Adrenal gland (tissue), 12 donors: ENCODE data around the gene SLAMF8. TPM values are rescaled to one million over a fixed set of nuclear protein-coding genes. Genes with fewer than 3 reads are reported as not detected.

Source experiments
- DNase-seq, 7 donors: peaks; one replicate each; pipeline ENCODE4 v3.0.0-alpha.2; 2019 to 2020
- H3K27ac ChIP-seq, 5 donors: fragments of 200-600 bp; sonication (generic) in 4 of 5; 1 replicate in 3 of 5; 2 replicates in 2 of 5; pipeline versions ENCODE4 v1.5.1 to v1.8.0; 2016 to 2020; ENCODE audit warnings: mild to moderate bottlenecking in 1 of 5
- H3K27me3 ChIP-seq: fragments of 200-600 bp; 2 replicates; pipeline ENCODE4 v1.8.0; 2021
- H3K36me3 ChIP-seq, 2 donors: fragments of 200-600 bp; replicated peaks in 1 of 2; 1 replicate in 1 of 2; 2 replicates in 1 of 2; pipeline versions ENCODE4 v1.5.1 to v1.8.0; 2018 to 2022
- H3K4me1 ChIP-seq, 2 donors: fragments of 200-600 bp; replicated peaks in 1 of 2; 1 replicate in 1 of 2; 2 replicates in 1 of 2; pipeline versions ENCODE4 v1.5.1 to v1.8.0; 2018 to 2021
- H3K4me3 ChIP-seq, 4 donors: fragments of 200-600 bp; sonication (generic) in 3 of 4; one replicate each; pipeline ENCODE4 v1.5.1; 2016 to 2018
- H3K9me3 ChIP-seq, 3 donors: fragments of 200-600 bp; sonication (generic) in 1 of 3; replicated peaks in 1 of 3; 1 replicate in 2 of 3; 2 replicates in 1 of 3; pipeline versions ENCODE4 v1.5.1 to v1.8.0; 2016 to 2021
- POLR2A ChIP-seq, 2 donors: fragments of 450-650 bp; IDR thresholded peaks; one replicate each; pipeline ENCODE4 v1.6.1; 2017; ENCODE audit warnings: antibody characterized with exemption in 2 of 2, mild to moderate bottlenecking in 2 of 2, moderate library complexity in 1 of 2
- WGBS, 4 donors: extraction: QIAGEN DNeasy Blood & Tissue Kit in 2 of 4; methylation state at CpG; one replicate each; pipeline versions ENCODE4 v1.1.5 to v1.1.7; 2013 to 2017; 5-methylcytosine and 5-hydroxymethylcytosine counted together
- intact Hi-C, 2 donors: fragments of 100-400 bp; cut with DNase I; formaldehyde crosslinking; loops; one replicate each; pipeline versions ENCODE4 v1.14.1 to v1.15.0; 2022 to 2023
- polyA plus RNA-seq, 3 donors: library from polyadenylated mRNA; stranded (reverse); fragments of 200-250 nt in 2 of 3; fragments of 350-450 nt in 1 of 3; fragmentation: Illumina TruSeq in 1 of 3; extraction: RNeasy Lipid Tissue Mini Kit (QIAGEN cat#74804) in 1 of 3; gene quantifications; one replicate each; pipeline ENCODE4 v1.2.3, GENCODE V29; 2013 to 2014
- total RNA-seq, 9 donors: library from RNA; depleted of rRNA in 4 of 9; stranded (reverse); fragments of >200 nt in 4 of 9; fragments of 120-200 nt in 1 of 9; fragmentation: NEBNext Ultra II Directional in 1 of 9; extraction: Animal tissue kit (Norgen Biotek cat#: 25700) in 1 of 9; gene quantifications; one replicate each; pipeline versions ENCODE4 v1.1.0 to v1.2.4, GENCODE V29; 2013 to 2023
- TF ChIP-seq, protein P1 (sequence below), 6 experiments: fragments of 450-650 bp in 4 of 6; fragments of 200-600 bp in 2 of 6; sonication (generic) in 1 of 6; IDR thresholded peaks; 1 replicate in 5 of 6; 2 replicates in 1 of 6; pipeline versions ENCODE4 v1.5.1 to v1.8.0; 2016 to 2021; ENCODE audit warnings: antibody characterized with exemption in 6 of 6, mild to moderate bottlenecking in 2 of 6, moderate library complexity in 1 of 6
- donor health status: healthy with polysubstance abuse.
- donor health status: Bipolar disorder and iron deficiency.
- donor health status: DM: yes; HTN: yes; CAD: no.
- donor health status: DM: no; HTN: no; CAD: no.
- donor health status: DM: no; HTN: no; CAD: no.
- donor health status: DM: yes; HTN: yes; CAD: no.

Gene SLAMF8
- total and polyA plus RNA-seq, 12 donors, result 0.55 to 24.2 (median 9.0) TPM

DNA sequence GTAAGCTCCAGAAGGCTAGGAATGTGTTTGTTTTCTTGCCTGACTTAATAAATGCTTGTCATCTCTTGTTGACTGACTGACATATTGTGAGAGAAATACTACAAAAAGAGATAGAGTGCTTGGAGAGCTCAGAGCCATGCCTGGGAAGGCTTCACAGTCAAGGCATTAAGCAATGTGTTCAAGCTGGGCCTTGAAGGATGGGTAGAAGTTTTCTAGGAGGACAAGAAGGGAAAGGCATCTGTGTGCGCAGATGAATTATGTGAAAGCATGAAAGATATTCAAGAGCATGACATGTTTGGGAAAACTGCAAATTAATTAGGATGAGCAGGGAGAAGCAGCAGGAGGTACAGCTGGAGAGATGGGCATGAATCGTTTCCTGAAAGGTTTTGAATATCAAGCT is 5.6 kb downstream of the SLAMF8 start:
- TF ChIP-seq, protein P1, sequence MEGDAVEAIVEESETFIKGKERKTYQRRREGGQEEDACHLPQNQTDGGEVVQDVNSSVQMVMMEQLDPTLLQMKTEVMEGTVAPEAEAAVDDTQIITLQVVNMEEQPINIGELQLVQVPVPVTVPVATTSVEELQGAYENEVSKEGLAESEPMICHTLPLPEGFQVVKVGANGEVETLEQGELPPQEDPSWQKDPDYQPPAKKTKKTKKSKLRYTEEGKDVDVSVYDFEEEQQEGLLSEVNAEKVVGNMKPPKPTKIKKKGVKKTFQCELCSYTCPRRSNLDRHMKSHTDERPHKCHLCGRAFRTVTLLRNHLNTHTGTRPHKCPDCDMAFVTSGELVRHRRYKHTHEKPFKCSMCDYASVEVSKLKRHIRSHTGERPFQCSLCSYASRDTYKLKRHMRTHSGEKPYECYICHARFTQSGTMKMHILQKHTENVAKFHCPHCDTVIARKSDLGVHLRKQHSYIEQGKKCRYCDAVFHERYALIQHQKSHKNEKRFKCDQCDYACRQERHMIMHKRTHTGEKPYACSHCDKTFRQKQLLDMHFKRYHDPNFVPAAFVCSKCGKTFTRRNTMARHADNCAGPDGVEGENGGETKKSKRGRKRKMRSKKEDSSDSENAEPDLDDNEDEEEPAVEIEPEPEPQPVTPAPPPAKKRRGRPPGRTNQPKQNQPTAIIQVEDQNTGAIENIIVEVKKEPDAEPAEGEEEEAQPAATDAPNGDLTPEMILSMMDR (IDR thresholded peaks at IDR 0.05), result no peak
- no peak for TF ChIP-seq POLR2A (IDR thresholded peaks at IDR 0.05)
- no peak overlapping the region for H3K4me3 ChIP-seq
- no peaks in the 10 kb centered on the region for H3K9me3 ChIP-seq
- H3K27ac ChIP-seq, result no peak overlapping the region
- H3K27me3 ChIP-seq, result no peaks in the 10 kb centered on the region
- WGBS, 4 donors, result 95 to 100% (median 97%) methylated on average over 2 of the region's 2 CpGs
- H3K4me1 ChIP-seq, result peaks cover 0 to 9% of the 10 kb centered on the region in 2 donors
- intact Hi-C loops, result no loop called here
- no peak for DNase-seq
- H3K36me3 ChIP-seq, result no peaks in the 10 kb centered on the region

DNA sequence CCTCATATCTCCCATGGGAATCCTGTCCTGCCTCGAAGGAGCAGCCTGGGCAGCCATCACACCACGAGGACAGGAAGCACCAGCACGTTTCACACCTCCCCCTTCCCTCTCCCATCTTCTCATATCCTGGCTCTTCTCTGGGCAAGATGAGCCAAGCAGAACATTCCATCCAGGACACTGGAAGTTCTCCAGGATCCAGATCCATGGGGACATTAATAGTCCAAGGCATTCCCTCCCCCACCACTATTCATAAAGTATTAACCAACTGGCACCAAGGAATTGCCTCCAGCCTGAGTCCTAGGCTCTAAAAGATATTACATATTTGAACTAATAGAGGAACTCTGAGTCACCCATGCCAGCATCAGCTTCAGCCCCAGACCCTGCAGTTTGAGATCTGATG is 8.7 kb downstream of the SLAMF8 start:
- intact Hi-C loops, result no loop called here
- Histone ChIP-seq H3K36me3 (no peaks in the 10 kb centered on the region), H3K27me3 (no peaks in the 10 kb centered on the region), H3K4me1 (peaks cover 0 to 3% of the 10 kb centered on the region in 2 donors), H3K27ac (no peak overlapping the region), H3K9me3 (no peaks in the 10 kb centered on the region), H3K4me3 (no peak overlapping the region)
- WGBS, 4 donors, result 48 to 84% (median 71%) methylated on average over 2 to 3 of the region's 3 CpGs
- no peak for TF ChIP-seq POLR2A (IDR thresholded peaks at IDR 0.05)
- TF ChIP-seq, protein P1 (IDR thresholded peaks at IDR 0.05), result no peak
- no peak for DNase-seq

DNA sequence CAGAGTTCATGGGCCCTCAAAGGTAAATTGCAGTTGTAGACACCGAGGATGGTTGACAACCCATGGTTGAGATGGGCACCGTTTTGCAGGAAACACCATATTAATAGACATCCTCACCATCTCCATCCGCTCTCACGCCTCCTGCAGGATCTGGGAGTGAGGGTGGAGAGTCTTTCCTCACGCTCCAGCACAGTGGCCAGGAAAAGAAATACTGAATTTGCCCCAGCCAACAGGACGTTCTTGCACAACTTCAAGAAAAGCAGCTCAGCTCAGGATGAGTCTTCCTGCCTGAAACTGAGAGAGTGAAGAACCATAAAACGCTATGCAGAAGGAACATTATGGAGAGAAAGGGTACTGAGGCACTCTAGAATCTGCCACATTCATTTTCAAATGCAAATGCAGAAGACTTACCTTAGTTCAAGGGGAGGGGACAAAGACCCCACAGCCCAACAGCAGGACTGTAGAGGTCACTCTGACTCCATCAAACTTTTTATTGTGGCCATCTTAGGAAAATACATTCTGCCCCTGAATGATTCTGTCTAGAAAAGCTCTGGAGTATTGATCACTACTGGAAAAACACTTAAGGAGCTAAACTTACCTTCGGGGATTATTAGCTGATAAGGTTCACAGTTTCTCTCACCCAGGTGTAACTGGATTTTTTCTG is 9.3 kb downstream of the SLAMF8 start:
- Histone ChIP-seq H3K27me3 (no peaks in the 10 kb centered on the region), H3K4me3 (no peak overlapping the region), H3K27ac (no peak overlapping the region), H3K9me3 (no peaks in the 10 kb centered on the region), H3K36me3 (no peaks in the 10 kb centered on the region), H3K4me1 (no peaks in the 10 kb centered on the region)
- 81 to 93% (median 88%) methylated on average over 8 of the region's 8 CpGs for WGBS, 4 donors
- intact Hi-C loops, result no loop called here
- DNase-seq, result no peak
- TF ChIP-seq, protein P1 (IDR thresholded peaks at IDR 0.05), result peak in 2 of 6 experiments; percentile 8 to 16
- TF ChIP-seq POLR2A (IDR thresholded peaks at IDR 0.05), result no peak

DNA sequence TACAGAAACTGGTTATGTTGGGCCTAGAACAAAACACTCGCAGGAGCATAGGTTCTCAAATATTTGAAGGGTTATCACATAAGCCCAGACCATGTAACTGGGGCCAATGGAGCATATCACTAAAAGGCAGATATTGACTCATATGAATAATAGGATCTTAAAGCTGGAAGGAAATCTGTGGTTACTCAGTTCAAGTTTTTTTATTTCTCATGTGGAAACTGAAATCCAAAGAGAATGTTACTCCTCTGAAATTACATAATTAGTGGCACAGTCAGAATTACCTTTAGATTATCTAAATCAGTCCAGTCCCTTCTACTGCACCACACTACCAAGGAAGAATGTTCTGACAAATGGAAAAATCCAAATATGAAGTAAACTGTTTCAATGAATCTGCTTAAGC is 12.0 kb downstream of the SLAMF8 start:
- H3K4me1 ChIP-seq, result no peaks in the 10 kb centered on the region
- intact Hi-C loops, result no loop called here
- DNase-seq, result no peak
- H3K27ac ChIP-seq, result no peak overlapping the region
- no peak overlapping the region for H3K4me3 ChIP-seq
- H3K36me3 ChIP-seq, result no peaks in the 10 kb centered on the region
- H3K9me3 ChIP-seq, result no peaks in the 10 kb centered on the region
- TF ChIP-seq POLR2A (IDR thresholded peaks at IDR 0.05), result no peak
- TF ChIP-seq, protein P1 (IDR thresholded peaks at IDR 0.05), result no peak
- 83 to 94% (median 89%) methylated on average over 1 of the region's 1 CpG for WGBS, 4 donors
- H3K27me3 ChIP-seq, result no peaks in the 10 kb centered on the region
